GM10266 (cell line): ENCODE results near the gene TNFSF8.

Source experiments
- DNase-seq: peaks from one replicate; pipeline ENCODE4 v3.0.0; 2012; ENCODE audit errors: extremely low spot score
- TF ChIP-seq, protein P1 (sequence below): IDR thresholded peaks from 2 replicates; pipeline ENCODE4 v1.5.1; 2012; ENCODE audit warnings: mild to moderate bottlenecking, low read depth; ENCODE audit not compliant: control insufficient read depth, insufficient read depth; ENCODE audit errors: missing control alignments

The TNFSF8 gene

DNA sequence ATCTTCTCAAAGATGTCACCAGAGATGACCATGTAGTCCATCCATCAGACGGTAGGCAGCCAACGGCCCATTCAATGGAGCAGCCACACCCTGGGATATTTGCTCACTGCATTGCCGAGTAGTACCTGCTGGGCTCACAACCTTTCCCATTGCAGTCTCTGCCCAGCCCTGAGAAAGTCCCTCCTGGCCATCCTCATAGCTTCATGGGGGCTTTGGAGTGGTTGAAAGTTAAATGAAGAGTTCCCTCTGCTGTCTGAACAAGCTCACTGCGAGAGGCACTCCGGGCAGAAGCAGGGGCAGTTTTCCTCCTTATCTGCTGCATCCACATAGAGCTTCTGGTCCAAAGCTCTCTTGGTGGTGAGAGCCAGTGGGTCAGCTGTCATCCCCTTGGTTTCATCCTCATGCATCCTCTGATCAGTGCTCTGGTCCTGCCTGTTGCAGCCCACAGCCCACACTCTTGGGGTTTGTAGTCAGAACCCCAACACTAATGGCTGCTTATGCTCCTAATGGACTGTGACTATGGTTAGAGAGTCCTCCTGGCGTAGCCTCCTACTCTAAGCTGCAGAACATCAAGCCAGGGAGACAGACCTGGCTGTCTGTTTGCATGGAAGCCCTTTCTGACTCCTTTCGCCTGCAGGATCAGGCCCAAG, 23.3 kb downstream of the TNFSF8 start:
- TF ChIP-seq, protein P1, sequence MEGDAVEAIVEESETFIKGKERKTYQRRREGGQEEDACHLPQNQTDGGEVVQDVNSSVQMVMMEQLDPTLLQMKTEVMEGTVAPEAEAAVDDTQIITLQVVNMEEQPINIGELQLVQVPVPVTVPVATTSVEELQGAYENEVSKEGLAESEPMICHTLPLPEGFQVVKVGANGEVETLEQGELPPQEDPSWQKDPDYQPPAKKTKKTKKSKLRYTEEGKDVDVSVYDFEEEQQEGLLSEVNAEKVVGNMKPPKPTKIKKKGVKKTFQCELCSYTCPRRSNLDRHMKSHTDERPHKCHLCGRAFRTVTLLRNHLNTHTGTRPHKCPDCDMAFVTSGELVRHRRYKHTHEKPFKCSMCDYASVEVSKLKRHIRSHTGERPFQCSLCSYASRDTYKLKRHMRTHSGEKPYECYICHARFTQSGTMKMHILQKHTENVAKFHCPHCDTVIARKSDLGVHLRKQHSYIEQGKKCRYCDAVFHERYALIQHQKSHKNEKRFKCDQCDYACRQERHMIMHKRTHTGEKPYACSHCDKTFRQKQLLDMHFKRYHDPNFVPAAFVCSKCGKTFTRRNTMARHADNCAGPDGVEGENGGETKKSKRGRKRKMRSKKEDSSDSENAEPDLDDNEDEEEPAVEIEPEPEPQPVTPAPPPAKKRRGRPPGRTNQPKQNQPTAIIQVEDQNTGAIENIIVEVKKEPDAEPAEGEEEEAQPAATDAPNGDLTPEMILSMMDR: peak; percentile 50
- peak; percentile 35 for DNase-seq

DNA sequence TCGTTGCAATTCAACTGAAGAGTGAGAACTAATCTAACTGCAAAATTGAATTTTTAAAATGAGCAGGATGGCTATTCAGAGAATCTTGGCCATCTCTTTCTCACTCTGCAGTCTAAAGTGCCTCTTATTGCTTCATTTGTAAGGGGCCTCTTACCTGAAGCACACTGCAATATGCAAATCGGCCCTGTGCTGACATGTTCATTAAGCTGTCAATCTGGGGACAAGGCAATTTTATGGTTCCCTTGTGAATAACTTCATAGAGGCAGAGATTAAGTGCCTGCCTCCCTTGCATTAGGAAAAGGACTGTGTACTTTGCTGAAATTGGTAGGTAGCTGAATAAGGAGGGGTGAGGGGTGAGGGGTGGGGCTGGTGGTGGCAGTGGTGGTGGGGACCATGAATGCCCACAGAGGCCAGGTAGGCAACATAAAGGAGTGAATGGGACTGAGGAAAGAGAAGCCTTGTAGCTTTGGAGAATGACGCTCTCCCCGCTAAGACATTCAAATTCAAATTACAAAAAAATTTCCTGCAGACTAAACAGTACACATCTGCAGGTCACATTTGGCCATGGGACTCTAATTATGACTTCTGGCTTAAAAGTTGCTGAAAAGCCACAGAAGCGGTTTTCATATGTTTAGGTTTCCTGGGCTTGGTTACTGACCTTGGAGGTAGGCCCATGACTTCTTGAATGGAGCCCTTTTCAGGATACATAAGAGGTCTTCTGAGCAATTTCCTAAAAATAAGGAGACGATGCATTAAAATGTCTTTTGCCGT, 25.0 kb downstream of the TNFSF8 start:
- TF ChIP-seq, protein P1: no peak
- DNase-seq: no peak

DNA sequence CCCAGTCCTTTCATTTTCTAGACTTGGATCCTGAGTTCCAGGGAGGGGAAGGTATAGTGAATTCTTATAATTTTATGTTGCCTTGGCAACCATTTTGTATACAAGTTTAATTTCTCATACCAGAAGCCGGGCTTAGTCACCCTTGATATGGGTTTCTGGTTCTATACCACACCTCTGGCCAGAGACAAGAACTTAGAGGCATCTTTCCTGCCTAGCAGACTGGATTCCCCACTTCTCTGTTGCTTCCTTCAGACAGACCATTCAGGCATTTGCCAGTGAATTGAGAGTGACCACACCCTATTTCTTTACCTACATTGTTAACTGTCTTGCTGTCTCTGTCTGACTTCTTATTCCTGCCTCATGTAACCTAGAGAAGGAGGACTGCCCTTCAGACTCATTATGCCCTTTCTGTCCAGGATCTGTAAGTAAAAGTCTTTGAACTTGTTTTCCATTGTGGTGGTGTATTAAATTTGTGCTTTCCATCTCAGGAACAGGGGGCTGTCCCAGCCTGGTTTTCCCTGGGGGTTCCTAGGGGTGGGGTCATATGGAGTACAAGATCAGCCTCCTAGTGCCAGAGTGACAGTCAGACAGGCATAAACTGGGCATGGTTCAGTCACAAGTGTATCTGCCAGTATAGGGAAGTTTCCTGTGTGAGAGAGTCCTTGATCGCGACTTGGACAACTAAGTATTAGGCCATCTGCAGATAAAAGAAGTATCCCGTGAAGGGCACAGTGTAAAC, 27.4 kb downstream of the TNFSF8 start:
- TF ChIP-seq, protein P1: no peak
- no peak for DNase-seq

DNA sequence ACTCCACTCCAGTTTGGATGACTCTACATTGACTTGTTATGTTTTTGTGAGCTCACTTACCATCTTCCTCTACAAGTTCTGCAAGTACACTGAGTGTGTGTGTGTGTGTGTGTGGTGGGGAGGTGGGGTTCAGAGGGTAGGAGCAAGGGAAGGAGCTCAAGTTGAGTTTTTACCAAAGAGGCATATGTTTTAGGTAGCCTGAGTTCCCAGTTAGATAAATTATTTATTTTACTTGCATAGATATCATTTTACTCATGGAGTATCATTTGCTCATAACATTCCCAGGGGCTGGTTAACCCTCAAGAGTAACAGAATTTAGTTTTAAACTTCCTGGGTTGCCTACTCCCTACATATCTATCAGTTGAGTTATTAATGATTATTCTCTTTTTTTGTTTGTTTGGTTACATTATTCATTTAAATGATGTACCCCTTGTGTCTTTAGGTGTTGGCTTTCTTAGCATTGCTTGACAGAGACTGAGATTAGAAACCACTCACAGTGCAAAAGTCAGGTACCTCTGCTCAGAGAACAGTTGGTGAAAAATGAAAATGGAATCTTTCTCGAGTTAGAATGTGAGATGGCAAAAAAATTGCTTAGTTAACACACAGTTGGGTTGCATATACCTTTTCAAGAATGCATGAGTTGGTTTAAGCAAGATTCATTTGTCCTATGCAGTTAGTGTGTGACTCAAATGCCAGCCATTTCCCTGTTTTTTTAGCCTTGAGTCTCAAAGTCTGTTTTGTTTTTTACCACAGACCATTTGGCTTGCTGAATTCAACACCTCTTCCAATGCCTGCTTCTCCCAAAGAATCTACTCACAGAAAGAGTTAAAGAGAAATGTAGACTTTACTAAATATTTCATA, 29.2 kb downstream of the TNFSF8 start:
- TF ChIP-seq, protein P1: no peak
- no peak for DNase-seq

DNA sequence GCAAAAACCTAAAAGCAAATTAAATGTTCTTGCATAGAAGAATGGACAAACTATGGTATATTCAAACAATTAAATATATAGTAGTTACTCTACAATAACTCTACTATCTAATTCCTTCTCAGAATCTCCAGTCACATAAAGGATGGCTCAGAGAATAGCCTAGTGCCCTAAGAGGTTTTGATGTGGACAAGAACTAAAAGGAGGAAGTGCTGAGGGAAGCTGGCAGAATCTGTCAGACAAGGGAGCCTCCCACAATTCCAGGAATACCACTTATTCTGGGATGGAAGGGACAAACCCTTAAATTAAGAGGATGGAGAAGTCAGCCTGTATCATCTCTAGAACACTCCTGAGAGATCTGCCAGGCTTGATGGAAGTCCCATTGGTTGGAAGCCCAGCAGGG, 30.4 kb downstream of the TNFSF8 start:
- TF ChIP-seq, protein P1: no peak
- no peak for DNase-seq

DNA sequence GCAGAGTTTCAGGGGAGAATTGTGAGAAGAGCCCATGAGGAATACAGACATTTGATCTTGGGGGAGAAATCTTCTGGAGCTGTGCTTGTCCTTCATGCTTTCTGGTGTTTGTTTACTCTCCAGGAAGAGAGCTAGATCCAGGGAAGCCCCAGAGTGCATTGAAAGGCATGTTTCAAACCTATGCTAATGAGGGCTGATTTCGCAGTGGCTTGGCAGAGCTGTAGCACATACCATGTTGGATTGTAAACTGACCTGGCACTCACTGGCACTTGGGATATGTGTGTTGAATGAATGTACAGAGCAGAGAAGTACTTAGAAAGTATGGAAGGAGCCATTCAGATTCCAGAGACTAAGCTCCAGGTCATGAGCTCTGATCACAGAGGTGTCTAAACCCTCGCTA, 30.9 kb downstream of the TNFSF8 start:
- TF ChIP-seq, protein P1: no peak
- no peak for DNase-seq
